ENCODE measurements around the gene IMMP2L. TPM values are rescaled to one million over a fixed set of nuclear protein-coding genes. Genes with fewer than 3 reads are reported as not detected.

Gene IMMP2L
- total and polyA plus RNA-seq, 3 experiments from 2014 or later = 13.7 to 23.5 (median 18.0) TPM

DNA sequence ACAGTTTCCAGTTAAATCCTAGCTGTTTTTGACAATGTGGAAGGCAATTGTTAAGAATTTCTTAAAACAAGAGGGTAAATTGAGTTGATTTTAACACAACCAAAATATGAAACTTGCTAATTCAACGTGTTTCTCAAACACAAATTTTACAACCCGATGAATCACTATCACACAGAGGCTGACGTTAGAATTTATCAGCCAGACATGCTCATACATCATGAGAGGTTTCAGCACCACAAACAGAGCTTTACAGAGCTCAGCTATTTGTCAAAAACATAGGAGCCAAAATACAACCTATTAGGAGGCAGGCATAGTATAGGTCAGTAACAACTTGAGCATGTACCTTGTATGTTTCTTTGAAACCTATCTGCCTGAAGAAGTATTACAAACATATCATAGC is 435.3 kb downstream of the IMMP2L start:
- Histone ChIP-seq H3K9me3 (ENCODE audit: low read length) (no peaks in the 10 kb centered on the region), H3K27me3 (ENCODE audit: insufficient read depth, low read length, poor library complexity, severe bottlenecking) (no peaks in the 10 kb centered on the region), H3K4me1 (ENCODE audit: insufficient read depth, low read length) (no peaks in the 10 kb centered on the region), H3K27ac (ENCODE audit: low read depth, low read length) (no peak overlapping the region), H3K4me3 (ENCODE audit: low read length) (no peak overlapping the region), H3K36me3 (ENCODE audit: insufficient read depth, low read length) (peaks cover 3% of the 10 kb centered on the region)
- DNase-seq = no peak
- no peaks in the 10 kb centered on the region for H3K9me3 Mint-ChIP-seq
- ChIA-PET POLR2A (no interaction called here), CTCF (no interaction called here)
- no peaks in the 10 kb centered on the region for H3K27me3 Mint-ChIP-seq
- H3K27ac Mint-ChIP-seq = no peak overlapping the region
- no peaks in the 10 kb centered on the region for H3K4me1 Mint-ChIP-seq
- H3K4me3 Mint-ChIP-seq = no peak overlapping the region
- peaks cover 0 to 15% (median 7%) of the 10 kb centered on the region in 3 donors for H3K36me3 Mint-ChIP-seq

DNA sequence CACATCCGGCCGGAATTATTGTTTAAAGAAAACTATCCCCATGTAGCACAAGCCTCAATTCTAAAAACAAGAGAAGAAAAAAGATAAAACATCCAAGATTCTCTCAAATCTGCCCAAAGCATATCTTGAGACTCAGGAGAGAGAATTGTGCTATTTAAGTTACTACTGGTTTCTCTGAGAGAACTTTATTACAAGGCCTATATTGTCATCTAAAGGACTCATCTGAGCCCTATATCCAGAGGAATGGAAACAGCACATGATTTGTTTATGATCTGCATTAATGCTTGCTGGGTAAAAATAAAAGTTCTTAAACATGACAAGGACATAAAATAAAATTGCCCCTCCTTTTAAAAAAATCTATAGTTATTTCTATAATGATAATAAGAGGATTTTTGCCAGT is 446.3 kb downstream of the IMMP2L start:
- no peak for DNase-seq
- Histone ChIP-seq H3K27me3 (ENCODE audit: insufficient read depth, low read length, poor library complexity, severe bottlenecking) (no peaks in the 10 kb centered on the region), H3K4me3 (ENCODE audit: low read length) (no peak overlapping the region), H3K4me1 (ENCODE audit: insufficient read depth, low read length) (no peaks in the 10 kb centered on the region), H3K36me3 (ENCODE audit: insufficient read depth, low read length) (no peaks in the 10 kb centered on the region), H3K27ac (ENCODE audit: low read depth, low read length) (no peak overlapping the region), H3K9me3 (ENCODE audit: low read length) (no peaks in the 10 kb centered on the region)
- ChIA-PET CTCF (no interaction called here), POLR2A (no interaction called here)
- no peak overlapping the region for H3K27ac Mint-ChIP-seq
- H3K9me3 Mint-ChIP-seq = no peaks in the 10 kb centered on the region
- peaks cover 0 to 44% (median 1%) of the 10 kb centered on the region in 3 donors for H3K36me3 Mint-ChIP-seq
- H3K4me3 Mint-ChIP-seq = no peak overlapping the region
- no peaks in the 10 kb centered on the region for H3K27me3 Mint-ChIP-seq
- peaks cover 0 to 26% (median 4%) of the 10 kb centered on the region in 3 donors for H3K4me1 Mint-ChIP-seq

DNA sequence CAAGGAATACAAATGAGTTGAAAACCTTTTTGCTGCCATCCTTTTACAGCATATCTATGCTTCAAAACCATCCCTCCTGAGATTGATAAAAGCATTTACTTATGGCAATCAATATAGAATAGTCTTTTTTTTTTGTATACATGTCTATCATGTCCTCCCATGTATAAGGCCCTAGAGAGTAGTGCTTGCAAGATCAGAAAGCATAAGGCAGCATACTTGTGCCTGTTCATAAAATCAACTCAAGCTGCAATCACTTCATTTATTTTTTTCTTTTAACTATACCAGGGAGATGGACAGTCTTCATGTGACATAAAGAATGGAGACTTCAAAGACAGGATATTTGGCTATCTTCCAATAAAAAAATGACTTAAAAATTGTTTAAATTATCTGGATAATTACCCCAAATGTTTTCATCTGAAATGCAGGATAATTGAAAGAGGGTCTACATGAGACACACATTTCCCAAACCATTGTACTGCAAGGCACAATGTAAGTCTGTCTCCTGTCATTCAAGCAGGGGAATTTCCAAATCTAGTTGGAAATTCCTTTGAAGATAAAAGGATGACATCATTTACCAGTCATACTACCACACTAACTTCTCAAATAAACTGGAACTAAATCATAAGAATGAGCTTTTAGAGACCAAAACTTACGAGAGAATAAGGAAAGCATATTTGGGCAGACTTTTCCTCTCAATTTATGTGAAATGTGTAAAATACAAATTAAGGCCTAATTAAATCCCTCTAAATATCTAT is 448.9 kb downstream of the IMMP2L start:
- peaks cover 0 to 35% (median 4%) of the 10 kb centered on the region in 3 donors for H3K4me1 Mint-ChIP-seq
- H3K9me3 ChIP-seq (ENCODE audit: low read length) = no peaks in the 10 kb centered on the region
- no peak overlapping the region for H3K27ac ChIP-seq (ENCODE audit: low read depth, low read length)
- H3K27ac Mint-ChIP-seq = peak overlapping the region in 1 of 8 donors; percentile 54
- H3K4me1 ChIP-seq (ENCODE audit: insufficient read depth, low read length) = no peaks in the 10 kb centered on the region
- no peaks in the 10 kb centered on the region for H3K9me3 Mint-ChIP-seq
- H3K36me3 ChIP-seq (ENCODE audit: insufficient read depth, low read length) = no peaks in the 10 kb centered on the region
- H3K4me3 ChIP-seq (ENCODE audit: low read length) = no peak overlapping the region
- ChIA-PET CTCF (interaction anchor here (0.9 kb wide), 1 partner anchor 15 kb away, joined by 4 read pairs; no protein-coding TSS in a partner anchor), POLR2A (no interaction called here)
- H3K4me3 Mint-ChIP-seq = no peak overlapping the region
- peaks cover 0 to 45% (median 0%) of the 10 kb centered on the region in 3 donors for H3K36me3 Mint-ChIP-seq
- no peak for DNase-seq
- H3K27me3 Mint-ChIP-seq = no peaks in the 10 kb centered on the region
- no peaks in the 10 kb centered on the region for H3K27me3 ChIP-seq (ENCODE audit: insufficient read depth, low read length, poor library complexity, severe bottlenecking)

DNA sequence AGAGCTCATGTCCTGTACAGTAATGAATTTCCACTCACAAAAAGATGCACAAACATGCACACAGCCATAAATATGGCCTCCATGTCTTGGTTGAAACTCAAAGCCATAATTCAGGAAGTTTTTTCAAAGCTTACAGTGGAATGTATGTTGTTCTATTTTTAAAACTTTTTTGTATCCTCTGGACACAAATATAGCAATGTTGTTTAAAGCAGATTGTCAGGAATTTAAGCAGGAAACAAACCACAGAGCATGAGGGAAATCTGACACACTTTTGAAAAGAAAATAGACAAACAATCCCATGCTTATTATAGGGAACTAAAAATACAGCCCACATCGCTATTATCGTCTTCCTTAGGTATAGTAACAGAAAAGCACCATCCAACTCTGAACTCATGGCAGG is 449.9 kb downstream of the IMMP2L start:
- no peak overlapping the region for H3K4me3 ChIP-seq (ENCODE audit: low read length)
- H3K36me3 Mint-ChIP-seq = peaks cover 0 to 40% (median 0%) of the 10 kb centered on the region in 3 donors
- H3K4me1 ChIP-seq (ENCODE audit: insufficient read depth, low read length) = no peaks in the 10 kb centered on the region
- H3K27ac ChIP-seq (ENCODE audit: low read depth, low read length) = no peak overlapping the region
- no peaks in the 10 kb centered on the region for H3K27me3 ChIP-seq (ENCODE audit: insufficient read depth, low read length, poor library complexity, severe bottlenecking)
- no peak overlapping the region for H3K27ac Mint-ChIP-seq
- POLR2A ChIA-PET = no interaction called here
- H3K4me1 Mint-ChIP-seq = peaks cover 0 to 41% (median 4%) of the 10 kb centered on the region in 3 donors
- CTCF ChIA-PET = interaction anchor here (1.7 kb wide), 1 partner anchor 13 kb away, joined by 6 read pairs; no protein-coding TSS in a partner anchor
- H3K4me3 Mint-ChIP-seq = no peak overlapping the region
- no peaks in the 10 kb centered on the region for H3K9me3 Mint-ChIP-seq
- no peak for DNase-seq
- no peaks in the 10 kb centered on the region for H3K9me3 ChIP-seq (ENCODE audit: low read length)
- H3K36me3 ChIP-seq (ENCODE audit: insufficient read depth, low read length) = no peaks in the 10 kb centered on the region
- H3K27me3 Mint-ChIP-seq = no peaks in the 10 kb centered on the region

DNA sequence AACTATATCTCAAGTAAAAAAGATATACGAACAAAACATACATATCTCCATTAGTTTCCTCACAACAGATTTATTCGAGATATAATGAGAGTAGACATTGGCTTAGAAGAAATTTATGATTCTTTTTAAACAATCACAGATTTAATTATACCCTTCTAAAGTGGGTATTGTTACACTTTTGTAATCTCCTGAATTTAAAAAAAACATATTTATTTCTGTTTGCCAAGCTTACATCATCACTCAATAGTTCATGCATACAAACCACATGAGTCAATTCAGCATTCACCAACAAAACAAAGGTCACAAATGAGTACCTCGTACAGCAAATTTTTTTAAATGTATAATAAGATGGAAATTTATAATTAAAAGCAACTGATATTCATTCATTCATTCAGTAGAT is 453.8 kb downstream of the IMMP2L start:
- POLR2A ChIA-PET = interaction anchor here (0.7 kb wide), 1 partner anchor 16 kb away, joined by 4 read pairs; no protein-coding TSS in a partner anchor
- no peaks in the 10 kb centered on the region for H3K9me3 Mint-ChIP-seq

DNA sequence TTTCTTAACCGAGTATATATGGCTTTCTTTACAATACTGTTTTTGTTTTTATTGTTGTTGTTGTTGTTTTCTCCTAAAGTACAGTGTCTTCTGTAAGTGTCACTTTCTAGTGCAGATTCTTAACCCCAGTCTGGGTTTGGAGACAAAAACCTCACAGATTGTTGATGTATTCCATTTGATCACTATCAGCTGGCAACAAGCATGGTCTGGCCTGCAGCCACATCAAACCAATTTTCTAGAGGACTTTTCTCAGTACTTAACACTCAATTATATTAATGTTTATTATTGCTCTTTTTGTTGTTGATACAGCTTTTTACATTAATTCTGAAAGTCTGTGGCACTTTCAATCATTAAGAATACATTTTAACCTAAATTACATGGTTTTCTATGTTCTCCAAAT is 454.3 kb downstream of the IMMP2L start:
- no peak overlapping the region for H3K4me3 ChIP-seq (ENCODE audit: low read length)
- peaks cover 2 to 72% (median 8%) of the 10 kb centered on the region in 3 donors for H3K4me1 Mint-ChIP-seq
- no peak overlapping the region for H3K27ac ChIP-seq (ENCODE audit: low read depth, low read length)
- H3K4me3 Mint-ChIP-seq = no peak overlapping the region
- no peaks in the 10 kb centered on the region for H3K27me3 Mint-ChIP-seq
- H3K9me3 Mint-ChIP-seq = no peaks in the 10 kb centered on the region
- no peaks in the 10 kb centered on the region for H3K36me3 ChIP-seq (ENCODE audit: insufficient read depth, low read length)
- peaks cover 0 to 53% (median 0%) of the 10 kb centered on the region in 3 donors for H3K36me3 Mint-ChIP-seq
- ChIA-PET POLR2A (no interaction called here), CTCF (no interaction called here)
- H3K27me3 ChIP-seq (ENCODE audit: insufficient read depth, low read length, poor library complexity, severe bottlenecking) = no peaks in the 10 kb centered on the region
- H3K27ac Mint-ChIP-seq = no peak overlapping the region
- no peak for DNase-seq
- H3K4me1 ChIP-seq (ENCODE audit: insufficient read depth, low read length) = no peaks in the 10 kb centered on the region
- no peaks in the 10 kb centered on the region for H3K9me3 ChIP-seq (ENCODE audit: low read length)

More for the DNA sequence above, 453.8 kb downstream of the IMMP2L start:
- Histone ChIP-seq H3K4me1 (ENCODE audit: insufficient read depth, low read length) (no peaks in the 10 kb centered on the region), H3K36me3 (ENCODE audit: insufficient read depth, low read length) (no peaks in the 10 kb centered on the region), H3K27ac (ENCODE audit: low read depth, low read length) (no peak overlapping the region), H3K4me3 (ENCODE audit: low read length) (no peak overlapping the region), H3K27me3 (ENCODE audit: insufficient read depth, low read length, poor library complexity, severe bottlenecking) (no peaks in the 10 kb centered on the region), H3K9me3 (ENCODE audit: low read length) (no peaks in the 10 kb centered on the region)
- Mint-ChIP-seq H3K36me3 (peaks cover 0 to 52% (median 0%) of the 10 kb centered on the region in 3 donors), H3K4me1 (peaks cover 2 to 72% (median 7%) of the 10 kb centered on the region in 3 donors), H3K27ac (no peak overlapping the region), H3K4me3 (no peak overlapping the region), H3K27me3 (no peaks in the 10 kb centered on the region)
- CTCF ChIA-PET = interaction anchor here (1.2 to 2.4 kb wide), 2 partner anchors 10 to 18 kb away, joined by 3 to 8 read pairs; no protein-coding TSS in a partner anchor
- no peak for DNase-seq

DNA sequence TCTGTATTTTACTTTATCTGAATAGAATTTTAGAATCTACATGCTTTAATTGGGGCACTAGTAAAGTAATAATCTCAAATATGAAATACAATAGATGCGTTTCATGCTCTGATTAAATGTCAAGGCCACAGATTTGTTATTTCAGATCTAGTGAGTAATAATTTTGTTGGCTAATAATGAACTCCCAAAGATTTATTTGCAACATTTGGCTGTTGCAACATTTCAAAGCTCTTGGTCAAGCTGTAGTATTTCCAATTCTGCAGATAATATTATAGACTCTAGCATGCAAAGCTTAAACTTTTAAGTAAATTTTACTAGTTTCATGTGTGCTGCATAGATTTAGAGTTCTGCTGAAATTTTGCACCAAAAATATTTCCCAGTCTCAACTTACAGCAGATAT is 454.7 kb downstream of the IMMP2L start:
- H3K9me3 Mint-ChIP-seq = no peaks in the 10 kb centered on the region
- ChIA-PET POLR2A (no interaction called here), CTCF (no interaction called here)
- H3K4me1 Mint-ChIP-seq = peaks cover 2 to 71% (median 8%) of the 10 kb centered on the region in 3 donors
- H3K4me3 Mint-ChIP-seq = no peak overlapping the region
- peaks cover 0 to 52% (median 0%) of the 10 kb centered on the region in 3 donors for H3K36me3 Mint-ChIP-seq
- Histone ChIP-seq H3K36me3 (ENCODE audit: insufficient read depth, low read length) (no peaks in the 10 kb centered on the region), H3K4me1 (ENCODE audit: insufficient read depth, low read length) (no peaks in the 10 kb centered on the region), H3K27ac (ENCODE audit: low read depth, low read length) (no peak overlapping the region), H3K27me3 (ENCODE audit: insufficient read depth, low read length, poor library complexity, severe bottlenecking) (no peaks in the 10 kb centered on the region), H3K4me3 (ENCODE audit: low read length) (no peak overlapping the region), H3K9me3 (ENCODE audit: low read length) (no peaks in the 10 kb centered on the region)
- no peak for DNase-seq
- H3K27ac Mint-ChIP-seq = no peak overlapping the region
- no peaks in the 10 kb centered on the region for H3K27me3 Mint-ChIP-seq

DNA sequence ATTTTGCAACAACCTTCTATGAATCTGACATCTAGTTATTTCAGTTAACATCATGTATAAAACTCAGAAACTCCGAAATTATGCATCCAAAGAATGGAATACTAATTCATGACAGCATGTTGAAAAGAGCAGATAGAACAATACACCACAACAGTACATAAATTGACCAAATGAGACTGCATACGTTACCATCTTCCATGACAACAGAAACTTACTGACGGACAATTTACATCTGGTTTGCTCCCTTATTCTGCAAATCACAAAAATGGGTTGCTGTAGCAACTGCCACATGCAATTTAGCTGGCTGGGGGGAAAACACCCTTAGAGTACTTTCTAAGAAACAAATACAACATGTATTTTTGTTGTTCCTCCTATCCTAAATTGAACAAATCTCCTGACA is 457.0 kb downstream of the IMMP2L start:
- ChIA-PET POLR2A (no interaction called here), CTCF (no interaction called here)
- Histone ChIP-seq H3K36me3 (ENCODE audit: insufficient read depth, low read length) (no peaks in the 10 kb centered on the region), H3K27ac (ENCODE audit: low read depth, low read length) (no peak overlapping the region), H3K9me3 (ENCODE audit: low read length) (no peaks in the 10 kb centered on the region), H3K4me3 (ENCODE audit: low read length) (no peak overlapping the region), H3K27me3 (ENCODE audit: insufficient read depth, low read length, poor library complexity, severe bottlenecking) (no peaks in the 10 kb centered on the region), H3K4me1 (ENCODE audit: insufficient read depth, low read length) (no peaks in the 10 kb centered on the region)
- DNase-seq = no peak
- H3K4me1 Mint-ChIP-seq = peaks cover 2 to 69% (median 4%) of the 10 kb centered on the region in 3 donors
- no peak overlapping the region for H3K27ac Mint-ChIP-seq
- H3K27me3 Mint-ChIP-seq = no peaks in the 10 kb centered on the region
- H3K36me3 Mint-ChIP-seq = peaks cover 0 to 51% (median 0%) of the 10 kb centered on the region in 3 donors
- H3K9me3 Mint-ChIP-seq = no peaks in the 10 kb centered on the region
- H3K4me3 Mint-ChIP-seq = no peak overlapping the region
